Measurements from ENCODE around the gene RSPRY1.

DNA sequence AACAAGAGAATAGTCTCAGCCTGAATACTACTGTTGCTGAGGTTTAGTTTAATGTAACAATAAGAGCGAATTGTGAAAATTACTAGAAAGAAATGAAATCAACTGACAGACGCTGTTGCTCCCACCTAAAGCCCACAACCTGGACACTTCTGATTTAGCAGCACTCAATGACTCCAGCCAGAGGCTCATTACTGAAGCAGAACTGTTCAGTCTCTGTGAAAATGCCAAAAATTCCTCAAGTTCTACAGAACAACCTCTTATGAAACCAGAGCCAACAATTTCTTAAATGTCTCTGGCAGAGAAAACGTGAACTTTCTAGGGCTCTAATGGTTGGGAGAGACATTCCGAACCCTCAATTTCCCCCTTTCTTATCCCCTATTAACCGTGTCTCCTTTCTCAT, 10.2 kb upstream of the RSPRY1 start:
- TF ChIP-seq POLR2A (IDR thresholded peaks at IDR 0.05; ENCODE audit: low read depth, low read length) (no peak), POLR2AphosphoS5 (IDR thresholded peaks at IDR 0.05; ENCODE audit: low read depth, low read length) (no peak), SPI1 (IDR thresholded peaks at IDR 0.05; ENCODE audit: low read depth, low read length) (no peak), TAF1 (IDR thresholded peaks at IDR 0.05; ENCODE audit: low read depth, low read length) (no peak), POU2F2 (IDR thresholded peaks at IDR 0.05; ENCODE audit: low read depth, low read length) (no peak), PAX5 (IDR thresholded peaks at IDR 0.05; ENCODE audit: insufficient read depth, low read length, severe bottlenecking) (no peak)

Data from GM12891 (cell line).